Measurements from ENCODE around the gene PMAIP1. TPM values are rescaled to one million over a fixed set of nuclear protein-coding genes. Genes with fewer than 3 reads are reported as not detected.

Gene PMAIP1
- polyA plus RNA-seq, 3 donors, result 40.8 to 56.6 (median 55.7) TPM

DNA sequence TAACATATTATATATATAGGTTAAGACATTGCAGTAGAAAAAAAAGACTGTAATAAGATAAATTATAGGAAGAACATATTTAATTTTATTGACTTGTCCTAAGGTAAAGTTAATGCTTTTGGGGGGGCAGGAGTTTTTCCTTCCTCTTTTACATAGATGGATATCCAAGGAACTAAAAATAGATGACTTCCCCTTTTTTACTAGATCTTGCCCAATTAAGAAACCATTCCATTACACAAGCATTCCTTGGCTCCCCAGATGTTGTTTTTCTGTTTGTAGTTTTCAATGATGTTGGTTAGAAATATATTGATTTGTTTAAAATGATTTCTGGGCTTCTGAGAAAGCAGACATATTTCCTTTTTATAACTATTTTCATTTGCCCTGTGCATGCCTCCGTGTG, 22.4 kb upstream of the PMAIP1 start:
- Mint-ChIP-seq H3K4me3 (peak overlapping the region in 1 of 2 donors; percentile 63), H3K4me1 (peaks cover 62% of the 10 kb centered on the region), H3K27ac (peak overlapping the region; percentile 57 to 94 (median 90)), H3K27me3 (ENCODE audit: low read depth in 3 of 3) (no peaks in the 10 kb centered on the region), H3K36me3 (no peaks in the 10 kb centered on the region), H3K9me3 (peaks cover 0 to 7% (median 3%) of the 10 kb centered on the region in 7 donors)
- Histone ChIP-seq H3K9me3 (replicated peaks in 1 of 2; ENCODE audit: control insufficient read depth in 1 of 2, insufficient read depth in 1 of 2, low read length in 2 of 2) (no peaks in the 10 kb centered on the region), H4K20me1 (ENCODE audit: insufficient read depth, low read length) (no peaks in the 10 kb centered on the region), H3K9ac (ENCODE audit: insufficient read depth, low read length, poor library complexity, severe bottlenecking) (no peak overlapping the region), H3K36me3 (replicated peaks in 1 of 2; ENCODE audit: control insufficient read depth in 1 of 2, insufficient read depth in 2 of 2, low read length in 2 of 2) (no peaks in the 10 kb centered on the region), H3K27me3 (ENCODE audit: control insufficient read depth in 2 of 2, insufficient read depth in 2 of 2, low read length in 2 of 2) (no peaks in the 10 kb centered on the region), H3K4me3 (replicated peaks in 1 of 3; ENCODE audit: low read depth in 2 of 3, low read length in 3 of 3) (peak overlapping the region in 1 of 3 experiments; percentile 42), H2AFZ (ENCODE audit: insufficient read depth, low read depth, low read length, poor library complexity, severe bottlenecking) (no peak overlapping the region), H3K27ac (ENCODE audit: low read depth in 1 of 2, low read length in 2 of 2) (peak overlapping the region; percentile 47 to 68), H3K4me1 (ENCODE audit: control insufficient read depth in 1 of 2, insufficient read depth in 2 of 2, low read length in 2 of 2) (peaks cover 49 to 60% of the 10 kb centered on the region in 2 donors), H3K79me2 (ENCODE audit: insufficient read depth, low read length) (no peaks in the 10 kb centered on the region), H3K4me2 (replicated peaks; ENCODE audit: extremely low read depth, low read length, poor library complexity, severe bottlenecking) (peak overlapping the region; percentile 66)
- TF ChIP-seq, protein P1, sequence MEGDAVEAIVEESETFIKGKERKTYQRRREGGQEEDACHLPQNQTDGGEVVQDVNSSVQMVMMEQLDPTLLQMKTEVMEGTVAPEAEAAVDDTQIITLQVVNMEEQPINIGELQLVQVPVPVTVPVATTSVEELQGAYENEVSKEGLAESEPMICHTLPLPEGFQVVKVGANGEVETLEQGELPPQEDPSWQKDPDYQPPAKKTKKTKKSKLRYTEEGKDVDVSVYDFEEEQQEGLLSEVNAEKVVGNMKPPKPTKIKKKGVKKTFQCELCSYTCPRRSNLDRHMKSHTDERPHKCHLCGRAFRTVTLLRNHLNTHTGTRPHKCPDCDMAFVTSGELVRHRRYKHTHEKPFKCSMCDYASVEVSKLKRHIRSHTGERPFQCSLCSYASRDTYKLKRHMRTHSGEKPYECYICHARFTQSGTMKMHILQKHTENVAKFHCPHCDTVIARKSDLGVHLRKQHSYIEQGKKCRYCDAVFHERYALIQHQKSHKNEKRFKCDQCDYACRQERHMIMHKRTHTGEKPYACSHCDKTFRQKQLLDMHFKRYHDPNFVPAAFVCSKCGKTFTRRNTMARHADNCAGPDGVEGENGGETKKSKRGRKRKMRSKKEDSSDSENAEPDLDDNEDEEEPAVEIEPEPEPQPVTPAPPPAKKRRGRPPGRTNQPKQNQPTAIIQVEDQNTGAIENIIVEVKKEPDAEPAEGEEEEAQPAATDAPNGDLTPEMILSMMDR (IDR thresholded peaks at IDR 0.05), result no peak
- whole genome bisulfite sequencing (ENCODE audit: insufficient coverage), result no CpG with 5 or more reads among the region's 1 CpG
- DNase-seq, result peak; percentile 64 to 89 (median 84)
- intact Hi-C loops (cut with micrococcal nuclease), result no loop called here

DNA sequence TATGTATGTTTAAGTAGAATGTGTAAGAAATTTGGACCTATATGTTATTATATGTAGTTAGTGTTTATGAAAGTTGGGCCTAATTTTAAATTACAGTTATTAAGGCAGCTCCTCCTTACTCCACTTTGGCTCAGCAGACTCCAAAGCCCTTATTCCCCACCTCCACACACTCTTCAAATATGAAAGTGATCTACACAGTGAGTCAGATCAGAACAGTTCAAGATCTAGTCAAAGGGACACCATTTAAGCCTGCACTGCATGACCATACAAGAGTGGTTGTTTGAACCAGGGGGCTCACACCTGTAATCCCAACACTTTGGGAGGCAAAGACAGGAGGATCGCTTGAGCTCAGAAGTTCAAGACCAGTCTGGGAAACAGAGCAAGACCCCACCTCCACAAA, 21.2 kb upstream of the PMAIP1 start:
- Histone ChIP-seq H3K4me1 (ENCODE audit: control insufficient read depth in 1 of 2, insufficient read depth in 2 of 2, low read length in 2 of 2) (peaks cover 61 to 73% of the 10 kb centered on the region in 2 donors), H3K9me3 (replicated peaks in 1 of 2; ENCODE audit: control insufficient read depth in 1 of 2, insufficient read depth in 1 of 2, low read length in 2 of 2) (no peaks in the 10 kb centered on the region), H3K9ac (ENCODE audit: insufficient read depth, low read length, poor library complexity, severe bottlenecking) (no peak overlapping the region), H4K20me1 (ENCODE audit: insufficient read depth, low read length) (no peaks in the 10 kb centered on the region), H3K4me2 (replicated peaks; ENCODE audit: extremely low read depth, low read length, poor library complexity, severe bottlenecking) (no peak overlapping the region), H3K27ac (ENCODE audit: low read depth in 1 of 2, low read length in 2 of 2) (no peak overlapping the region), H3K4me3 (replicated peaks in 1 of 3; ENCODE audit: low read depth in 2 of 3, low read length in 3 of 3) (no peak overlapping the region), H3K79me2 (ENCODE audit: insufficient read depth, low read length) (no peaks in the 10 kb centered on the region), H2AFZ (ENCODE audit: insufficient read depth, low read depth, low read length, poor library complexity, severe bottlenecking) (no peak overlapping the region), H3K36me3 (replicated peaks in 1 of 2; ENCODE audit: control insufficient read depth in 1 of 2, insufficient read depth in 2 of 2, low read length in 2 of 2) (no peaks in the 10 kb centered on the region), H3K27me3 (ENCODE audit: control insufficient read depth in 2 of 2, insufficient read depth in 2 of 2, low read length in 2 of 2) (no peaks in the 10 kb centered on the region)
- TF ChIP-seq, protein P1 (IDR thresholded peaks at IDR 0.05), result no peak
- intact Hi-C loops (cut with micrococcal nuclease), result no loop called here
- Mint-ChIP-seq H3K36me3 (no peaks in the 10 kb centered on the region), H3K4me1 (peaks cover 67% of the 10 kb centered on the region), H3K9me3 (peaks cover 0 to 7% (median 3%) of the 10 kb centered on the region in 7 donors), H3K27ac (peak overlapping the region in 2 of 7 donors; percentile 7 to 35), H3K27me3 (ENCODE audit: low read depth in 3 of 3) (no peaks in the 10 kb centered on the region), H3K4me3 (no peak overlapping the region)
- no CpG with 5 or more reads among the region's 1 CpG for WGBS (ENCODE audit: insufficient coverage)
- DNase-seq, result no peak

Data from CD14-positive monocyte (primary cell).